B cell (primary cell): ENCODE results near the gene NCOA3. TPM values are rescaled to one million over a fixed set of nuclear protein-coding genes. Genes with fewer than 3 reads are reported as not detected.

ENCODE experiments used
- ATAC-seq: fragments of 200-7000 bp; cut with Tn5 transposase; one replicate; pipeline ENCODE4 v1.10.0; 2021; ENCODE audit warnings: low read depth, mild to moderate bottlenecking, moderate number of reproducible peaks, moderate library complexity
- CTCF ChIA-PET: fragments of 350-600 bp; sonication (Branson Sonifier 250); formaldehyde crosslinking; loops from one replicate; lab custom pipeline; 2021; ENCODE audit warnings: antibody characterized with exemption, inconsistent platforms; lab: Charles Lee
- POLR2A ChIA-PET: fragments of 350-600 bp; sonication (Branson Sonifier 250); formaldehyde crosslinking; loops from one replicate; lab custom pipeline; 2021; ENCODE audit warnings: antibody characterized with exemption; lab: Charles Lee
- DNase-seq: peaks from one replicate; pipeline ENCODE4 v3.0.0; 2013
- H2AFZ ChIP-seq: 2 replicates; pipeline ENCODE4 v1.6.1; 2012; ENCODE audit warnings: mild to moderate bottlenecking, low read depth, low read length; ENCODE audit not compliant: insufficient read depth, poor library complexity, severe bottlenecking
- H3K27ac ChIP-seq, 2 donors: 1 replicate in 1 of 2; 2 replicates in 1 of 2; pipeline ENCODE4 v1.5.1; 2012 to 2013; ENCODE audit warnings: low read length in 2 of 2, mild to moderate bottlenecking in 2 of 2, moderate library complexity in 1 of 2
- H3K27me3 ChIP-seq, 4 experiments: fragments of 200-600 bp in 1 of 4; sonication (generic) in 1 of 4; replicated peaks in 1 of 4; 1 replicate in 2 of 4; 2 replicates in 2 of 4; pipeline versions ENCODE4 v1.6.1 to v1.7.0; 2013 to 2016; ENCODE audit warnings: low read length in 3 of 4, mild to moderate bottlenecking in 2 of 4, mixed read lengths in 1 of 4, moderate library complexity in 1 of 4; ENCODE audit not compliant: insufficient read depth in 4 of 4, control insufficient read depth in 3 of 4; ENCODE audit errors: control extremely low read depth in 1 of 4
- H3K36me3 ChIP-seq, 2 experiments: replicated peaks in 1 of 2; 1 replicate in 1 of 2; 2 replicates in 1 of 2; pipeline versions ENCODE4 v1.6.1 to v1.7.1; 2013; ENCODE audit warnings: low read length in 1 of 2; ENCODE audit not compliant: insufficient read depth in 2 of 2, control insufficient read depth in 1 of 2; ENCODE audit errors: control extremely low read depth in 1 of 2, extremely low read depth in 1 of 2
- H3K4me1 ChIP-seq, 2 donors: fragments of 200-600 bp in 1 of 2; sonication (generic) in 1 of 2; 1 replicate in 1 of 2; 2 replicates in 1 of 2; pipeline versions ENCODE4 v1.5.1 to v1.6.1; 2013 to 2017; ENCODE audit warnings: low read length in 2 of 2; ENCODE audit not compliant: control insufficient read depth in 2 of 2, insufficient read depth in 2 of 2
- H3K4me2 ChIP-seq: replicated peaks from 2 replicates; pipeline ENCODE3; 2012; ENCODE audit warnings: mild to moderate bottlenecking, low read depth, low read length; ENCODE audit not compliant: poor library complexity, severe bottlenecking
- H3K4me3 ChIP-seq, 5 experiments: fragments of 200-600 bp in 1 of 5; sonication (generic) in 1 of 5; 1 replicate in 3 of 5; 2 replicates in 2 of 5; pipeline versions ENCODE4 v1.5.1 to v1.7.0; 2011 to 2016; ENCODE audit warnings: low read length in 4 of 5, mild to moderate bottlenecking in 4 of 5, low read depth in 2 of 5, control low read depth in 1 of 5, moderate library complexity in 1 of 5; ENCODE audit not compliant: insufficient read depth in 1 of 5; ENCODE audit errors: control extremely low read depth in 1 of 5, extremely low read depth in 1 of 5
- H3K79me2 ChIP-seq: fragments of 200-600 bp; sonication (generic); one replicate; pipeline ENCODE4 v1.6.0; 2016; ENCODE audit warnings: low read length; ENCODE audit not compliant: control insufficient read depth, insufficient read depth
- H3K9ac ChIP-seq: fragments of 200-600 bp; sonication (generic); 2 replicates; pipeline ENCODE4 v1.6.1; 2017; ENCODE audit warnings: mild to moderate bottlenecking, low read length, moderate library complexity
- H3K9me3 ChIP-seq, 3 donors: one replicate each; pipeline versions ENCODE4 v1.6.1 to v1.7.1; 2013; ENCODE audit warnings: low read length in 2 of 3; ENCODE audit not compliant: control insufficient read depth in 2 of 3, insufficient read depth in 1 of 3; ENCODE audit errors: control extremely low read depth in 1 of 3
- H4K20me1 ChIP-seq: 2 replicates; pipeline ENCODE4 v1.6.0; 2012; ENCODE audit warnings: mild to moderate bottlenecking, low read length; ENCODE audit not compliant: insufficient read depth, control insufficient read depth, poor library complexity, severe bottlenecking
- H3K27ac Mint-ChIP-seq: one replicate; pipeline ENCODE4 v1.8.0; 2021; ENCODE audit warnings: mixed read lengths
- H3K27me3 Mint-ChIP-seq: one replicate; pipeline ENCODE4 v1.8.0; 2021; ENCODE audit warnings: mixed read lengths
- H3K4me1 Mint-ChIP-seq: one replicate; pipeline ENCODE4 v1.8.0; 2021; ENCODE audit warnings: mixed read lengths
- H3K4me3 Mint-ChIP-seq: one replicate; pipeline ENCODE4 v1.8.0; 2021; ENCODE audit warnings: mixed read lengths
- H3K9me3 Mint-ChIP-seq: one replicate; pipeline ENCODE4 v1.8.0; 2022; ENCODE audit warnings: mixed read lengths; ENCODE audit not compliant: insufficient read depth
- CTCF ChIP-seq: fragments of 200-600 bp; IDR thresholded peaks from one replicate; pipeline ENCODE4 v1.8.0; 2022; ENCODE audit warnings: antibody characterized with exemption, mild to moderate bottlenecking
- EZH2 ChIP-seq: IDR thresholded peaks from 2 replicates; pipeline ENCODE4 v1.6.1; 2012; ENCODE audit warnings: borderline replicate concordance, low read depth, mild to moderate bottlenecking, moderate library complexity, low read length; ENCODE audit not compliant: insufficient read depth, poor library complexity, severe bottlenecking
- WGBS: methylation state at CpG from one replicate; pipeline ENCODE4 v1.1.5; 2013; ENCODE audit warnings: missing lambda C conversion rate; ENCODE audit not compliant: insufficient coverage; 5-methylcytosine and 5-hydroxymethylcytosine counted together
- intact Hi-C: fragments of 100-400 bp; cut with micrococcal nuclease; formaldehyde crosslinking; loops from one replicate; pipeline ENCODE4 v1.10.0; 2022
- polyA plus RNA-seq: library from polyadenylated mRNA; depleted of rRNA; stranded (reverse); fragments of >200 nt; gene quantifications from 2 replicates; pipeline ENCODE4 v1.2.3, GENCODE V29; 2012
- small RNA-seq: library from RNA; depleted of rRNA; stranded (forward); fragments of <200 nt; gene quantifications from one replicate; pipeline ENCODE3, GENCODE V24; 2012; ENCODE audit warnings: low replicate concordance, low read depth; ENCODE audit not compliant: insufficient read length
- total RNA-seq, 2 donors: library from RNA; stranded (reverse); fragments of 120-200 nt in 1 of 2; gene quantifications; 1 replicate in 1 of 2; 2 replicates in 1 of 2; pipeline versions ENCODE4 v1.2.3 to v1.2.4, GENCODE V29; 2013 to 2022

The NCOA3 gene
- total and polyA plus RNA-seq, 2 donors (not counting 1 experiment from before 2014, with no cell fraction given), result 54.0 to 309 TPM

- POLR2A ChIA-PET, result no interaction called here
- Histone ChIP-seq H3K9ac (no peak overlapping the region), H3K79me2 (no peaks in the 10 kb centered on the region), H3K9me3 (no peaks in the 10 kb centered on the region), H4K20me1 (no peaks in the 10 kb centered on the region), H3K4me3 (no peak overlapping the region), H2AFZ (no peak overlapping the region), H3K4me2 (no peak overlapping the region), H3K27me3 (peaks cover 0 to 1% (median 0%) of the 10 kb centered on the region in 4 experiments), H3K4me1 (peaks cover 11 to 19% of the 10 kb centered on the region in 2 donors), H3K27ac (no peak overlapping the region), H3K36me3 (no peaks in the 10 kb centered on the region)
- CTCF ChIA-PET, result no interaction called here
- H3K4me3 Mint-ChIP-seq, result no peak overlapping the region
- H3K4me1 Mint-ChIP-seq, result peaks cover 18% of the 10 kb centered on the region
- 67% methylated on average over 2 of the region's 5 CpGs for WGBS
- TF ChIP-seq EZH2, result no peak
- TF ChIP-seq CTCF, result no peak
- peaks cover 21% of the 10 kb centered on the region for H3K27me3 Mint-ChIP-seq
- no peak for ATAC-seq
- no peak for DNase-seq
- no peak overlapping the region for H3K27ac Mint-ChIP-seq
- no peaks in the 10 kb centered on the region for H3K9me3 Mint-ChIP-seq
- intact Hi-C loops, result no loop called here
These were observed 204.7 kb downstream of the NCOA3 start for GRCh38 chr20:47706345-47706744.

Small RNAs within 50 kb of the gene (small RNA-seq; reads per million reads assigned to genes)
- gene RNU6-497P (not detected), gene RNU6-563P (not detected)

Other genes with a start within 250 kb of the NCOA3 start
- gene ZMYND8, start 145.2 kb upstream of the NCOA3 start, total RNA-seq, result 67.2 and 71.6 TPM in 2 replicates
- 20.3 and 29.3 TPM in 2 replicates for gene ZMYND8, start 145.2 kb upstream of the NCOA3 start, polyA plus RNA-seq